H9 (cell line): ENCODE data around the gene TMEM121. TPM values are rescaled to one million over a fixed set of nuclear protein-coding genes. Genes with fewer than 3 reads are reported as not detected.

Source experiments
- DNase-seq: peaks from one replicate; pipeline ENCODE4 v3.0.0-alpha.2; 2017
- H2AFZ ChIP-seq: one replicate; pipeline ENCODE4 v1.6.1; 2013; ENCODE audit warnings: mild to moderate bottlenecking, low read length, control low read depth, moderate library complexity
- H2AK5ac ChIP-seq: 2 replicates; pipeline ENCODE4 v1.6.1; 2013; ENCODE audit warnings: low read length, control low read depth, mixed read lengths; ENCODE audit not compliant: insufficient read length
- H2BK120ac ChIP-seq: one replicate; pipeline ENCODE4 v1.6.1; 2013; ENCODE audit warnings: low read depth, mild to moderate bottlenecking, low read length, control low read depth, inconsistent platforms; ENCODE audit not compliant: poor library complexity, severe bottlenecking
- H2BK12ac ChIP-seq: 2 replicates; pipeline ENCODE4 v1.6.1; 2013; ENCODE audit warnings: low read length, control low read depth, mixed read lengths, low read depth; ENCODE audit not compliant: insufficient read length
- H2BK15ac ChIP-seq: 2 replicates; pipeline ENCODE4 v1.6.1; 2013; ENCODE audit warnings: low read depth, low read length, control low read depth
- H2BK20ac ChIP-seq: one replicate; pipeline ENCODE4 v1.6.1; 2013; ENCODE audit warnings: low read depth, mild to moderate bottlenecking, low read length, control low read depth, inconsistent platforms; ENCODE audit not compliant: poor library complexity, severe bottlenecking
- H2BK5ac ChIP-seq: 2 replicates; pipeline ENCODE4 v1.6.1; 2013; ENCODE audit warnings: low read length, control low read depth, mixed read lengths; ENCODE audit not compliant: insufficient read length
- H3K14ac ChIP-seq: 2 replicates; pipeline ENCODE4 v1.6.1; 2013; ENCODE audit warnings: low read length, control low read depth; ENCODE audit not compliant: insufficient read depth
- H3K18ac ChIP-seq: 2 replicates; pipeline ENCODE4 v1.6.1; 2013; ENCODE audit warnings: low read depth, mild to moderate bottlenecking, mixed read lengths, low read length, control low read depth; ENCODE audit not compliant: insufficient read length
- H3K23ac ChIP-seq: 2 replicates; pipeline ENCODE4 v1.6.1; 2013; ENCODE audit warnings: low read length, control low read depth, mixed read lengths, low read depth; ENCODE audit not compliant: insufficient read length
- H3K23me2 ChIP-seq: 2 replicates; pipeline ENCODE4 v1.6.1; 2013; ENCODE audit warnings: low read depth, mild to moderate bottlenecking, mixed read lengths, low read length, control low read depth; ENCODE audit not compliant: insufficient read length, poor library complexity, severe bottlenecking
- H3K27ac ChIP-seq: 2 replicates; pipeline ENCODE4 v1.5.1; 2013; ENCODE audit warnings: low read length, control low read depth, mixed read lengths, low read depth; ENCODE audit not compliant: insufficient read length
- H3K27me3 ChIP-seq: 2 replicates; pipeline ENCODE4 v1.6.1; 2013; ENCODE audit warnings: low read length, control low read depth, inconsistent platforms; ENCODE audit not compliant: insufficient read depth
- H3K4ac ChIP-seq: 2 replicates; pipeline ENCODE4 v1.6.1; 2013; ENCODE audit warnings: low read depth, mild to moderate bottlenecking, control low read depth, inconsistent platforms, low read length, moderate library complexity
- H3K4me1 ChIP-seq: 2 replicates; pipeline ENCODE4 v1.6.1; 2013; ENCODE audit warnings: low read length, control low read depth, inconsistent platforms; ENCODE audit not compliant: insufficient read depth
- H3K4me2 ChIP-seq: 2 replicates; pipeline ENCODE4 v1.6.1; 2013; ENCODE audit warnings: low read length, control low read depth, mixed read lengths; ENCODE audit not compliant: insufficient read length, insufficient read depth
- H3K56ac ChIP-seq: 2 replicates; pipeline ENCODE4 v1.6.1; 2013; ENCODE audit warnings: low read depth, mild to moderate bottlenecking, mixed read lengths, low read length, control low read depth; ENCODE audit not compliant: insufficient read length
- H3K79me1 ChIP-seq: 2 replicates; pipeline ENCODE4 v1.6.1; 2013; ENCODE audit warnings: low read depth, mild to moderate bottlenecking, moderate library complexity, low read length, control low read depth, inconsistent platforms; ENCODE audit not compliant: insufficient read depth, poor library complexity, severe bottlenecking
- H3K79me2 ChIP-seq: 2 replicates; pipeline ENCODE4 v1.6.1; 2013; ENCODE audit warnings: low read length, control low read depth, inconsistent platforms; ENCODE audit not compliant: insufficient read depth
- H3K9ac ChIP-seq: 2 replicates; pipeline ENCODE4 v1.6.1; 2013; ENCODE audit warnings: low read length, control low read depth, mixed read lengths; ENCODE audit not compliant: insufficient read length; ENCODE audit errors: extremely low read depth
- H3K9me3 ChIP-seq: one replicate; pipeline ENCODE4 v1.6.1; 2013; ENCODE audit warnings: low read depth, low read length, inconsistent platforms; ENCODE audit not compliant: control insufficient read depth
- H3T11ph ChIP-seq: one replicate; pipeline ENCODE4 v1.6.1; 2013; ENCODE audit warnings: mild to moderate bottlenecking, low read length, control low read depth, inconsistent platforms
- H4K20me1 ChIP-seq: one replicate; pipeline ENCODE4 v1.6.1; 2013; ENCODE audit not compliant: control insufficient read depth, insufficient read length, insufficient read depth
- H4K5ac ChIP-seq: 2 replicates; pipeline ENCODE4 v1.6.1; 2013; ENCODE audit warnings: low read depth, mild to moderate bottlenecking, mixed read lengths, low read length, control low read depth; ENCODE audit not compliant: insufficient read length
- H4K8ac ChIP-seq: replicated peaks from 2 replicates; pipeline ENCODE4 v1.6.1; 2013; ENCODE audit warnings: low read length, control low read depth, mixed read lengths, low read depth; ENCODE audit not compliant: insufficient read length
- H4K91ac ChIP-seq: 2 replicates; pipeline ENCODE4 v1.6.1; 2013; ENCODE audit warnings: low read depth, mild to moderate bottlenecking, moderate library complexity, mixed read lengths, low read length, control low read depth; ENCODE audit not compliant: insufficient read length
- H3K27ac Mint-ChIP-seq, 3 experiments: 2 replicates in 2 of 3; 3 replicates in 1 of 3; pipeline ENCODE4 v1.8.0; 2020 to 2021; ENCODE audit warnings: mixed read lengths in 3 of 3, mild to moderate bottlenecking in 1 of 3, moderate library complexity in 1 of 3
- H3K27me3 Mint-ChIP-seq: 2 replicates; pipeline ENCODE4 v1.8.0; 2021; ENCODE audit warnings: low read depth, mild to moderate bottlenecking, moderate library complexity, mixed read lengths
- H3K36me3 Mint-ChIP-seq, 3 experiments: 2 replicates in 2 of 3; 3 replicates in 1 of 3; pipeline ENCODE4 v1.8.0; 2020 to 2021; ENCODE audit warnings: low read depth in 3 of 3, mixed read lengths in 3 of 3; ENCODE audit not compliant: insufficient read depth in 1 of 3
- H3K4me1 Mint-ChIP-seq, 2 experiments: 2 replicates each; pipeline ENCODE4 v1.8.0; 2020; ENCODE audit warnings: mixed read lengths in 2 of 2
- H3K4me3 Mint-ChIP-seq, 2 experiments: 2 replicates in 1 of 2; 3 replicates in 1 of 2; pipeline ENCODE4 v1.8.0; 2020 to 2021; ENCODE audit warnings: mild to moderate bottlenecking in 2 of 2, mixed read lengths in 2 of 2, moderate library complexity in 1 of 2
- H3K9me3 Mint-ChIP-seq, 2 experiments: 2 replicates in 1 of 2; 3 replicates in 1 of 2; pipeline ENCODE4 v1.8.0; 2020; ENCODE audit warnings: mild to moderate bottlenecking in 2 of 2, mixed read lengths in 2 of 2, moderate library complexity in 1 of 2
- CTCF ChIP-seq: fragments of 200-600 bp; sonication (generic); conservative IDR thresholded peaks from 3 replicates; pipeline ENCODE4 v1.8.0; 2021; ENCODE audit warnings: antibody characterized with exemption, mild to moderate bottlenecking
- WGBS: extraction: QIAGEN DNeasy Blood & Tissue Kit; methylation state at CpG from one replicate; pipeline ENCODE4 v1.1.7; 2013; ENCODE audit warnings: missing lambda C conversion rate, low lambda C conversion rate, mixed read lengths; ENCODE audit not compliant: insufficient read length; ENCODE audit errors: extremely low coverage; 5-methylcytosine and 5-hydroxymethylcytosine counted together
- total RNA-seq: library from RNA; stranded (reverse); gene quantifications from 2 replicates; pipeline ENCODE4 v1.2.1, GENCODE V29; 2021

Gene TMEM121
- total RNA-seq, 1 experiment from 2014 or later, result 2.6 TPM

GRCh38 chr14:105487986-105488777, 38.2 kb upstream of the TMEM121 start:
- Histone ChIP-seq H2BK15ac (no peak overlapping the region), H4K91ac (no peak overlapping the region), H4K5ac (no peak overlapping the region), H2AK5ac (no peak overlapping the region), H2BK120ac (no peak overlapping the region), H4K20me1 (no peaks in the 10 kb centered on the region), H3K23me2 (peaks cover 6% of the 10 kb centered on the region), H3K18ac (no peak overlapping the region), H3K79me2 (no peaks in the 10 kb centered on the region), H4K8ac (no peak overlapping the region), H3K56ac (no peak overlapping the region), H3K9ac (no peak overlapping the region), H3K27ac (no peak overlapping the region), H3K4me2 (no peak overlapping the region), H2BK20ac (no peak overlapping the region), H3K4me1 (no peaks in the 10 kb centered on the region), H3K14ac (no peak overlapping the region), H3K23ac (no peak overlapping the region), H3K9me3 (no peaks in the 10 kb centered on the region), H3K27me3 (peaks cover 26% of the 10 kb centered on the region; the same call in 1 of the 2 replicates), H2BK12ac (no peak overlapping the region), H3T11ph (no peak overlapping the region), H2AFZ (no peak overlapping the region), H3K4ac (no peak overlapping the region), H2BK5ac (no peak overlapping the region), H3K79me1 (no peaks in the 10 kb centered on the region)
- Mint-ChIP-seq H3K36me3 (peaks cover 0 to under 1% (median 0%) of the 10 kb centered on the region in 3 experiments; a peak in 2 of 7 replicates), H3K27me3 (peaks cover 57% of the 10 kb centered on the region), H3K9me3 (peaks cover 0 to 4% of the 10 kb centered on the region in 2 experiments; a peak in 1 of 5 replicates), H3K4me3 (peak overlapping the region; percentile 12 to 56; a peak in 3 of 5 replicates), H3K27ac (no peak overlapping the region), H3K4me1 (peaks cover 4 to 14% of the 10 kb centered on the region in 2 experiments)
- no CpG with 5 or more reads among the region's 26 CpGs for WGBS
- no peak for DNase-seq
- TF ChIP-seq CTCF, result no peak
